Measurements from ENCODE around the gene WDR37. TPM values are rescaled to one million over a fixed set of nuclear protein-coding genes. Genes with fewer than 3 reads are reported as not detected.

WDR37 gene
- total and polyA plus RNA-seq, 2 experiments from 2014 or later = 13.7 to 16.5 TPM

GRCh38 chr10:1100143-1100542 lies 44.0 kb downstream of the WDR37 start:
- Histone ChIP-seq H2AFZ (no peak overlapping the region), H3K79me2 (ENCODE audit: insufficient read depth) (peaks cover 42% of the 10 kb centered on the region), H3K9me3 (ENCODE audit: low read depth) (no peaks in the 10 kb centered on the region), H3K4me3 (no peak overlapping the region), H3K27me3 (replicated peaks; ENCODE audit: insufficient read depth) (no peaks in the 10 kb centered on the region), H3K4me1 (ENCODE audit: insufficient read depth) (no peaks in the 10 kb centered on the region), H4K20me1 (ENCODE audit: insufficient read depth) (no peaks in the 10 kb centered on the region), H3K27ac (no peak overlapping the region), H3F3A (ENCODE audit: insufficient read depth) (peaks cover 6% of the 10 kb centered on the region; the same call in 1 of the 2 replicates), H3K9ac (no peak overlapping the region), H3K9me2 (ENCODE audit: insufficient read depth) (no peaks in the 10 kb centered on the region), H3K4me2 (ENCODE audit: unreplicated experiment) (no peak overlapping the region), H3K36me3 (ENCODE audit: low read depth) (peaks cover 22% of the 10 kb centered on the region; the same call in 1 of the 2 replicates)
- TF ChIP-seq EZH2 (IDR thresholded peaks at IDR 0.05; ENCODE audit: insufficient read depth, poor library complexity, severe bottlenecking) = no peak
- TF ChIP-seq EZH2phosphoT487 (IDR thresholded peaks at IDR 0.05; ENCODE audit: insufficient read depth, low read depth) = no peak
- DNase-seq = peak; percentile 17
- in situ Hi-C loops (cut with MboI) = no loop called here
- WGBS, 2 experiments (ENCODE audit: low coverage in 1 of 2, low lambda C conversion rate in 2 of 2, missing lambda C conversion rate in 2 of 2) = 71 to 78% methylated on average over 3 of the region's 3 CpGs

GRCh38 chr10:1100691-1101368 lies 44.6 kb downstream of the WDR37 start:
- H3K27me3 ChIP-seq (replicated peaks; ENCODE audit: insufficient read depth) = no peaks in the 10 kb centered on the region
- no peak for DNase-seq
- TF ChIP-seq EZH2 (IDR thresholded peaks at IDR 0.05; ENCODE audit: insufficient read depth, poor library complexity, severe bottlenecking) = no peak
- no peak for TF ChIP-seq EZH2phosphoT487 (IDR thresholded peaks at IDR 0.05; ENCODE audit: insufficient read depth, low read depth)
- WGBS, 2 experiments (ENCODE audit: low coverage in 1 of 2, low lambda C conversion rate in 2 of 2, missing lambda C conversion rate in 2 of 2) = 75% methylated on average over 23 of the region's 23 CpGs
- no peak overlapping the region for H3K4me3 ChIP-seq
- H3K4me1 ChIP-seq (ENCODE audit: insufficient read depth) = no peaks in the 10 kb centered on the region
- no peaks in the 10 kb centered on the region for H3K9me3 ChIP-seq (ENCODE audit: low read depth)
- H3K27ac ChIP-seq = no peak overlapping the region
- H3K4me2 ChIP-seq (ENCODE audit: unreplicated experiment) = no peak overlapping the region
- H4K20me1 ChIP-seq (ENCODE audit: insufficient read depth) = no peaks in the 10 kb centered on the region
- peaks cover 22% of the 10 kb centered on the region; the same call in 1 of the 2 replicates for H3K36me3 ChIP-seq (ENCODE audit: low read depth)
- H3F3A ChIP-seq (ENCODE audit: insufficient read depth) = peaks cover 6% of the 10 kb centered on the region; the same call in 1 of the 2 replicates
- peaks cover 42% of the 10 kb centered on the region for H3K79me2 ChIP-seq (ENCODE audit: insufficient read depth)
- H3K9ac ChIP-seq = no peak overlapping the region
- in situ Hi-C loops (cut with MboI) = no loop called here
- H2AFZ ChIP-seq = no peak overlapping the region
- H3K9me2 ChIP-seq (ENCODE audit: insufficient read depth) = no peaks in the 10 kb centered on the region

GRCh38 chr10:1101946-1102345 lies 45.8 kb downstream of the WDR37 start:
- no peaks in the 10 kb centered on the region for H4K20me1 ChIP-seq (ENCODE audit: insufficient read depth)
- H3K27ac ChIP-seq = no peak overlapping the region
- no peak overlapping the region for H3K4me3 ChIP-seq
- no peak for TF ChIP-seq EZH2phosphoT487 (IDR thresholded peaks at IDR 0.05; ENCODE audit: insufficient read depth, low read depth)
- TF ChIP-seq EZH2 (IDR thresholded peaks at IDR 0.05; ENCODE audit: insufficient read depth, poor library complexity, severe bottlenecking) = no peak
- peaks cover 6% of the 10 kb centered on the region; the same call in 1 of the 2 replicates for H3F3A ChIP-seq (ENCODE audit: insufficient read depth)
- no peaks in the 10 kb centered on the region for H3K4me1 ChIP-seq (ENCODE audit: insufficient read depth)
- no peaks in the 10 kb centered on the region for H3K27me3 ChIP-seq (replicated peaks; ENCODE audit: insufficient read depth)
- no peak overlapping the region for H3K4me2 ChIP-seq (ENCODE audit: unreplicated experiment)
- peaks cover 27% of the 10 kb centered on the region; the same call in 1 of the 2 replicates for H3K36me3 ChIP-seq (ENCODE audit: low read depth)
- in situ Hi-C loops (cut with MboI) = no loop called here
- WGBS, 2 experiments (ENCODE audit: low coverage in 1 of 2, low lambda C conversion rate in 2 of 2, missing lambda C conversion rate in 2 of 2) = 93 to 96% methylated on average over 37 of the region's 37 CpGs
- peaks cover 42% of the 10 kb centered on the region for H3K79me2 ChIP-seq (ENCODE audit: insufficient read depth)
- no peak for DNase-seq
- no peak overlapping the region for H2AFZ ChIP-seq
- H3K9me2 ChIP-seq (ENCODE audit: insufficient read depth) = no peaks in the 10 kb centered on the region
- H3K9me3 ChIP-seq (ENCODE audit: low read depth) = no peaks in the 10 kb centered on the region
- no peak overlapping the region for H3K9ac ChIP-seq

GRCh38 chr10:1102416-1102815 lies 46.2 kb downstream of the WDR37 start:
- no peak overlapping the region for H3K4me2 ChIP-seq (ENCODE audit: unreplicated experiment)
- H3K9me3 ChIP-seq (ENCODE audit: low read depth) = no peaks in the 10 kb centered on the region
- no peak overlapping the region for H3K27ac ChIP-seq
- in situ Hi-C loops (cut with MboI) = no loop called here
- H3K36me3 ChIP-seq (ENCODE audit: low read depth) = peaks cover 27% of the 10 kb centered on the region; the same call in 1 of the 2 replicates
- WGBS, 2 experiments (ENCODE audit: low coverage in 1 of 2, low lambda C conversion rate in 2 of 2, missing lambda C conversion rate in 2 of 2) = 90 to 94% methylated on average over 7 of the region's 7 CpGs
- DNase-seq = no peak
- TF ChIP-seq EZH2 (IDR thresholded peaks at IDR 0.05; ENCODE audit: insufficient read depth, poor library complexity, severe bottlenecking) = no peak
- TF ChIP-seq EZH2phosphoT487 (IDR thresholded peaks at IDR 0.05; ENCODE audit: insufficient read depth, low read depth) = no peak
- H3K4me1 ChIP-seq (ENCODE audit: insufficient read depth) = no peaks in the 10 kb centered on the region
- H3F3A ChIP-seq (ENCODE audit: insufficient read depth) = peaks cover 6% of the 10 kb centered on the region; the same call in 1 of the 2 replicates
- peaks cover 42% of the 10 kb centered on the region for H3K79me2 ChIP-seq (ENCODE audit: insufficient read depth)
- H3K9me2 ChIP-seq (ENCODE audit: insufficient read depth) = no peaks in the 10 kb centered on the region
- no peak overlapping the region for H3K9ac ChIP-seq
- H4K20me1 ChIP-seq (ENCODE audit: insufficient read depth) = no peaks in the 10 kb centered on the region
- no peaks in the 10 kb centered on the region for H3K27me3 ChIP-seq (replicated peaks; ENCODE audit: insufficient read depth)
- no peak overlapping the region for H2AFZ ChIP-seq
- H3K4me3 ChIP-seq = no peak overlapping the region

All from GM23248 (cell line).